Vagina (tissue), 2 donors: ENCODE results near the gene ETS1. TPM values are rescaled to one million over a fixed set of nuclear protein-coding genes. Genes with fewer than 3 reads are reported as not detected.

Experiments
- DNase-seq, 2 donors: peaks; one replicate each; pipeline ENCODE4 v3.0.0-alpha.2; 2017; ENCODE audit errors: extremely low spot score in 2 of 2
- H3K27ac ChIP-seq: fragments of 200-600 bp; sonication (generic); one replicate; pipeline ENCODE4 v1.5.1; 2019
- H3K27me3 ChIP-seq: fragments of 200-600 bp; sonication (generic); one replicate; pipeline ENCODE4 v1.5.1; 2019
- H3K36me3 ChIP-seq, 2 donors: fragments of 200-600 bp; sonication (generic); one replicate each; pipeline ENCODE4 v1.5.1; 2017 to 2019
- H3K4me1 ChIP-seq: fragments of 200-600 bp; sonication (generic); one replicate; pipeline ENCODE4 v1.5.1; 2019
- H3K4me3 ChIP-seq, 2 donors: fragments of 200-600 bp; sonication (generic); 1 replicate in 1 of 2; 2 replicates in 1 of 2; pipeline ENCODE4 v1.5.1; 2016 to 2019
- H3K9me3 ChIP-seq: fragments of 200-600 bp; sonication (generic); one replicate; pipeline ENCODE4 v1.5.1; 2019
- CTCF ChIP-seq, 3 experiments: fragments of 450-650 bp in 2 of 3; fragments of 200-600 bp in 1 of 3; sonication (generic) in 1 of 3; IDR thresholded peaks; one replicate each; pipeline ENCODE4 v1.5.1; 2017 to 2019; ENCODE audit warnings: antibody characterized with exemption in 3 of 3, mild to moderate bottlenecking in 2 of 3, moderate library complexity in 2 of 3
- POLR2A ChIP-seq, 2 donors: fragments of 450-650 bp; IDR thresholded peaks; one replicate each; pipeline ENCODE4 v1.6.1; 2017; ENCODE audit warnings: antibody characterized with exemption in 2 of 2, mild to moderate bottlenecking in 2 of 2, moderate library complexity in 2 of 2
- POLR2AphosphoS5 ChIP-seq, 2 donors: sonication (generic); formaldehyde crosslinking; IDR thresholded peaks; one replicate each; pipeline ENCODE4 v1.9.0; 2017; ENCODE audit warnings: antibody characterized with exemption in 2 of 2, mild to moderate bottlenecking in 2 of 2, low read depth in 1 of 2; ENCODE audit not compliant: insufficient read depth in 1 of 2
- intact Hi-C: fragments of 100-400 bp; cut with DNase I; formaldehyde crosslinking; loops from one replicate; pipeline ENCODE4 v1.15.1; 2023
- total RNA-seq: library from RNA; depleted of rRNA; stranded (reverse); fragments of >200 nt; gene quantifications from one replicate; pipeline ENCODE4 v1.2.3, GENCODE V29; 2016

The ETS1 gene
- total RNA-seq, 1 donor from 2014 or later, result 51.6 TPM

DNA sequence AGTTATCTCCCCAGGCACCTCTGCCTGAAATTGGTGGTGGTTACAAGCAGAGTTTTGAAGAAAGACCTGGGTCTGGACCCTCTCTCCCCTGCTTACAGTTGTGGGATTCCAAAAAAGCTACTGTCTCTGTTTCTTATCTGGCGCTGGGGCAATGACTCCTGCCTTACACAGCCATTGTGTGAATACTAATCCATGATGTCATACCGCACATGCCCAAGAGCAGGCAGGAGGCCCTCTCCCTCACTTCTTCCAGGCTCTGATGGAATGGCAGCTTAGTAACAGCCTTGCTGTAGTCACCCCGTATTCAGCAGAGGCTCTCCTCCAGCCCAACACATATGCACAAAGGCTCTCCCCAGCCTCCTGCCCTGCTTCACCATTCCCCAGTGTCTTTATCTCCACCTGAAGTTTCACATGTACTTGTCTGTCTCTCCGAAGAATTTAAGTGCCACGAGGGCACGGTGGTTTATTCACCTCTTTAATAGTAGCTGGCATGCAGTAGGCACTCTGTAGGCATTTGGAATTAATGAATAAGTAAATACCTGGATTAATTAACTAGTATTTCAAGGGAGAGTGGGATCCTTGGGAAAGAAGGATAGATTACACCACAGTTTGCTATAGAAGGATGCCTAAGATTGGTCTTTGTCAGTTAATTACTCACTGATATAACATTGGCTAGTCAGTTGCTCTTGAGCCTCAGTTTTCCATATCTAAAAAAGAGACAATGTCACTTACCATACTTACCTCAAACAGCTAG lies 165.6 kb downstream of the ETS1 start:
- TF ChIP-seq CTCF (IDR thresholded peaks at IDR 0.05), result no peak
- TF ChIP-seq POLR2AphosphoS5 (IDR thresholded peaks at IDR 0.05; ENCODE audit: insufficient read depth in 1 of 2, low read depth in 1 of 2), result no peak
- no peak for TF ChIP-seq POLR2A (IDR thresholded peaks at IDR 0.05)
- Histone ChIP-seq H3K4me3 (no peak overlapping the region), H3K36me3 (no peaks in the 10 kb centered on the region), H3K4me1 (peaks cover 12% of the 10 kb centered on the region), H3K9me3 (no peaks in the 10 kb centered on the region), H3K27ac (no peak overlapping the region), H3K27me3 (no peaks in the 10 kb centered on the region)
- intact Hi-C loops, result no loop called here
- DNase-seq, result no peak

DNA sequence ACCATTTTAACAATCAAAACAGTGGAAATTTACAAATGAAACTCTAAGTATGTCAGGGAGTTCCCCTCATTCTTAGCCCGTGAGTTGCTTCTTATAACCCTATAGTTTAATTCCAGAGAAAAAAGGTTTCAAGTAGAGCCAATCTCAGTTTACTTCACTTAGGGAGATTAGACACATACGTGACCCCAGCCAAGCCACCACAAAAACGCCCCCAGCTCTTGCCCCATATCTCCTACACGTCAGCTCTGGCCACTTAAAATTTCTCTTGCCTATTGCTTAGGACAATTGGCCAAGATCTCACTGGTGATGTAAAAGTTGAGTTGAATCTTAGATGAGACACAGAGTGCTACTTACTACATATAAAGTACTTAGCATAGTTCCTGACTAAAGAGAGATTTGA lies 166.4 kb downstream of the ETS1 start:
- Histone ChIP-seq H3K4me1 (peaks cover 12% of the 10 kb centered on the region), H3K9me3 (no peaks in the 10 kb centered on the region), H3K27ac (no peak overlapping the region), H3K36me3 (no peaks in the 10 kb centered on the region), H3K4me3 (no peak overlapping the region), H3K27me3 (no peaks in the 10 kb centered on the region)
- TF ChIP-seq POLR2AphosphoS5 (IDR thresholded peaks at IDR 0.05; ENCODE audit: insufficient read depth in 1 of 2, low read depth in 1 of 2) (no peak), POLR2A (IDR thresholded peaks at IDR 0.05) (no peak), CTCF (IDR thresholded peaks at IDR 0.05) (no peak)
- intact Hi-C loops, result no loop called here
- DNase-seq, result no peak

DNA sequence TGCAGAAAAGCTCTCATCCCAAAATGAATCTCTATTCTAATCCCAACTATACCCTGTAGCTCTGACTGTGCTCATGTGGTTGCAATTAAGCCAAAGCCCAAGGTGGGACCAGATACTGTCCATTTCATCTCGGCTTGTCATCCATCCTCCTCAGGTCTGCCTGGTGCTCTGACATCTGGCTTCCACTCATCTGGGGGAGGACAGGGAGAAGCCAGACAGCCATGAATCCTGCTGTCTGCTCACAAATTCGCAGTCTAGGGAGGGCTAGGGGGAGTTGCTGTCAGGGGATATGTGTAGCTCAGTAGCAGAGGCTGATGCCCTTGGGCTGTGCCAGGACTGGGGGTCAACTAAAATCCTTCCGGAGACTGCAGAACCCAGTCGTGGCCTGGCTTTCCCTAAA lies 167.1 kb downstream of the ETS1 start:
- peaks cover 12% of the 10 kb centered on the region for H3K4me1 ChIP-seq
- DNase-seq, result no peak
- no peak overlapping the region for H3K4me3 ChIP-seq

GRCh38 chr11:128419012-128419767 lies 168.2 kb downstream of the ETS1 start:
- no peak for DNase-seq
- Histone ChIP-seq H3K9me3 (no peaks in the 10 kb centered on the region), H3K27me3 (no peaks in the 10 kb centered on the region), H3K27ac (no peak overlapping the region), H3K36me3 (no peaks in the 10 kb centered on the region), H3K4me1 (peaks cover 1% of the 10 kb centered on the region), H3K4me3 (no peak overlapping the region)
- intact Hi-C loops, result no loop called here
- TF ChIP-seq CTCF (IDR thresholded peaks at IDR 0.05) (no peak), POLR2AphosphoS5 (IDR thresholded peaks at IDR 0.05; ENCODE audit: insufficient read depth in 1 of 2, low read depth in 1 of 2) (no peak), POLR2A (IDR thresholded peaks at IDR 0.05) (no peak)

More for the DNA sequence above, 167.1 kb downstream of the ETS1 start:
- Histone ChIP-seq H3K27ac (no peak overlapping the region), H3K36me3 (no peaks in the 10 kb centered on the region), H3K9me3 (no peaks in the 10 kb centered on the region), H3K27me3 (no peaks in the 10 kb centered on the region)
- TF ChIP-seq CTCF (IDR thresholded peaks at IDR 0.05), result no peak
- TF ChIP-seq POLR2A (IDR thresholded peaks at IDR 0.05), result no peak
- no peak for TF ChIP-seq POLR2AphosphoS5 (IDR thresholded peaks at IDR 0.05; ENCODE audit: insufficient read depth in 1 of 2, low read depth in 1 of 2)
- intact Hi-C loops, result no loop called here
